DMS53 (cell line): ENCODE measurements around the gene TEX36.
A peak's percentile ranks its signal among the peaks of the same experiment; 100 is the strongest.
"Not testable (repeated sequence)": the region's sequence is repeated elsewhere in the genome, so short reads cannot be mapped to it uniquely, and the experiment has no call there.

ENCODE experiments used
- DNase-seq: peaks from one replicate; lab custom pipeline; 2025; lab: John Stamatoyannopoulos, UW

TEX36 gene

GRCh38 chr10:125633517-125633999 is 49.4 kb downstream of the TEX36 start:
- DNase-seq: peak; percentile 84

- peak; percentile 8 for DNase-seq
These were observed 51.2 kb downstream of the TEX36 start for GRCh38 chr10:125631806-125632205.

- peak; percentile 91 for DNase-seq
These were observed 53.1 kb downstream of the TEX36 start for GRCh38 chr10:125629758-125630376.

GRCh38 chr10:125628104-125629049 is 54.6 kb downstream of the TEX36 start:
- no peak for DNase-seq

GRCh38 chr10:125627646-125628045 is 55.3 kb downstream of the TEX36 start:
- no peak for DNase-seq

GRCh38 chr10:125626671-125627070 is 56.3 kb downstream of the TEX36 start:
- no peak for DNase-seq

GRCh38 chr10:125625586-125625985 is 57.4 kb downstream of the TEX36 start:
- no peak for DNase-seq

- no peak for DNase-seq
These were observed 58.2 kb downstream of the TEX36 start for GRCh38 chr10:125624800-125625199.

GRCh38 chr10:125621052-125621451 is 61.9 kb downstream of the TEX36 start:
- no peak for DNase-seq

- DNase-seq: no peak
These were observed 62.6 kb downstream of the TEX36 start for GRCh38 chr10:125620401-125620800.

GRCh38 chr10:125613062-125613461 is 69.9 kb downstream of the TEX36 start:
- not testable (repeated sequence) for DNase-seq

- no peak for DNase-seq
These were observed 71.2 kb downstream of the TEX36 start for GRCh38 chr10:125611756-125612155.

- DNase-seq: no peak
These were observed 71.7 kb downstream of the TEX36 start for GRCh38 chr10:125611216-125611615.

GRCh38 chr10:125609859-125610258 is 73.1 kb downstream of the TEX36 start:
- no peak for DNase-seq

GRCh38 chr10:125608474-125608873 is 74.5 kb downstream of the TEX36 start:
- DNase-seq: no peak

- DNase-seq: no peak
These were observed 75.2 kb downstream of the TEX36 start for GRCh38 chr10:125607689-125608290.

GRCh38 chr10:125606414-125607010 is 76.5 kb downstream of the TEX36 start:
- no peak for DNase-seq
